Measurements from ENCODE around the gene HDAC7.

The HDAC7 gene

GRCh38 chr12:47858511-47859266, 39.0 kb upstream of the HDAC7 start:
- TF ChIP-seq, protein P1, sequence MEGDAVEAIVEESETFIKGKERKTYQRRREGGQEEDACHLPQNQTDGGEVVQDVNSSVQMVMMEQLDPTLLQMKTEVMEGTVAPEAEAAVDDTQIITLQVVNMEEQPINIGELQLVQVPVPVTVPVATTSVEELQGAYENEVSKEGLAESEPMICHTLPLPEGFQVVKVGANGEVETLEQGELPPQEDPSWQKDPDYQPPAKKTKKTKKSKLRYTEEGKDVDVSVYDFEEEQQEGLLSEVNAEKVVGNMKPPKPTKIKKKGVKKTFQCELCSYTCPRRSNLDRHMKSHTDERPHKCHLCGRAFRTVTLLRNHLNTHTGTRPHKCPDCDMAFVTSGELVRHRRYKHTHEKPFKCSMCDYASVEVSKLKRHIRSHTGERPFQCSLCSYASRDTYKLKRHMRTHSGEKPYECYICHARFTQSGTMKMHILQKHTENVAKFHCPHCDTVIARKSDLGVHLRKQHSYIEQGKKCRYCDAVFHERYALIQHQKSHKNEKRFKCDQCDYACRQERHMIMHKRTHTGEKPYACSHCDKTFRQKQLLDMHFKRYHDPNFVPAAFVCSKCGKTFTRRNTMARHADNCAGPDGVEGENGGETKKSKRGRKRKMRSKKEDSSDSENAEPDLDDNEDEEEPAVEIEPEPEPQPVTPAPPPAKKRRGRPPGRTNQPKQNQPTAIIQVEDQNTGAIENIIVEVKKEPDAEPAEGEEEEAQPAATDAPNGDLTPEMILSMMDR (IDR thresholded peaks at IDR 0.05; ENCODE audit: insufficient read depth, low read length, missing control alignments): no peak
- ChIA-PET CTCF (interaction anchor here (1.3 kb wide), 1 partner anchor 11 kb away, joined by 3 read pairs; no protein-coding TSS in a partner anchor), POLR2A (no interaction called here)
- DNase-seq (ENCODE audit: low read depth, low spot score): no peak
- no peak overlapping the region for H3K4me3 ChIP-seq (ENCODE audit: low read depth, low read length)

DNA sequence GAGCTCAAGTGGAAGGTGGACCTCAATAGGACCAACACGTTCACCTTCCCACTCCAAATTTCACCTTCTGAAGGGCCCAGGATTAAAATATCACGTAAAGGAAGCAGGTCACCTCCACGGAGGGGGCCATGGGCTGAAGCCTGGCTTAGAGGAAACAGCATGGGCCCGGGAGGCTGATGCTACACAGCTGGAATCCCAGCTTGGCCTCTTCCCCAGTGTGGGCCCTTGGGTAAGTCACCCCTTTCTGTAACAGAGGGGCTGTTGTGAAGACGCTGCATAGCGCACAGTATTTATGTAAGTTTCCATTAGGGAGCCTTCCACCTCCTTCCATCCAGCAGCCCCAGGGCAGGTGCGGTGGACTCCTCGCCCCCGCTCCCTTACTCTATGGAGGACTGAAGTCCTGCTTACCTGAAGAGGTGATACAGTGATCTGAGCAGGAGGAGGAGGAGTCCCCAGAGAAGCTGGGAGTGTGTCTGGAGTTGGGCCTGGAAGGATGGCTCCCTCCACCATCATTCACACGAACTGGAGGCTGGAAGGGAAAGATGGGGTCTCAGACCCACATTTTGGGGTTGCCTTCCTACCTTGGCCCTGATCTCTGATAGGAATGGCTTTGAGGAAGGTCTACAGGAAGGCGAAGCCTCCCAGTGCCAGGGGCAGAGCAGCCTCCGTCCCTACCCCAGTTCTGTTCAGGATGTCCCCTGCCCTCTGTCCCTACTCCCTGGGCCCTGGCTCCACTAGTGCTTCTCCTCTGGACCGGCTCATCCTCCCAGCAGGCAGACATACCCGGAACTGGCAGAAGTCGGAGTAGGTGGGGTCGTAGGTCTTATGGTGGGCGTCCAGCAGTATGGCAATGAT, 37.2 kb upstream of the HDAC7 start:
- H3K4me3 ChIP-seq (ENCODE audit: low read depth, low read length): no peak overlapping the region
- no peak for DNase-seq (ENCODE audit: low read depth, low spot score)
- TF ChIP-seq, protein P1 (IDR thresholded peaks at IDR 0.05; ENCODE audit: insufficient read depth, low read length, missing control alignments): no peak
- ChIA-PET CTCF (interaction anchor here (1.2 to 1.5 kb wide), 3 partner anchors 10 to 761 kb away, joined by 3 to 6 read pairs (median 3); partner anchors contain the start of gene VDR), POLR2A (no interaction called here)

DNA sequence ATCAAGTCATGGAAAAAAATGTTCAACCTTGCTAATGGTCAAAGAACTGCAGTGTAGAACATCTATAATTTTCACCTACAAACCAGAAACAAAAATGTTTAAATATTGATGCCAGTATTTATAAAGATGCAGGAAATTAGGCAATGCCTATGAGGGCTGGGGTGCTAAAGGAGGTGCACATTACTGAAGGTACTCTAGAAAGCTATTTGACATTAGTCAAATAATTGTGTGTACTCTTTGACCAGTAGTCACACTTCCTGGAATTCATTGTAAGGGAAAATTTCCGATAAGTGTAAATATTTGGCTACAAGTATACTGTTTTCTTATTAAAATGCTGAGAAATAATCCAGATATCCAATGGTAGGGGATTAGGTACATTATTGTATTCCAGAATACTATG, 36.4 kb upstream of the HDAC7 start:
- CTCF ChIA-PET: interaction anchor here (1.2 to 2.1 kb wide), 3 partner anchors 9 to 49 kb away, joined by 3 to 10 read pairs (median 6); partner anchors contain the start of gene VDR
- TF ChIP-seq, protein P1 (IDR thresholded peaks at IDR 0.05; ENCODE audit: insufficient read depth, low read length, missing control alignments): no peak
- DNase-seq (ENCODE audit: low read depth, low spot score): no peak

DNA sequence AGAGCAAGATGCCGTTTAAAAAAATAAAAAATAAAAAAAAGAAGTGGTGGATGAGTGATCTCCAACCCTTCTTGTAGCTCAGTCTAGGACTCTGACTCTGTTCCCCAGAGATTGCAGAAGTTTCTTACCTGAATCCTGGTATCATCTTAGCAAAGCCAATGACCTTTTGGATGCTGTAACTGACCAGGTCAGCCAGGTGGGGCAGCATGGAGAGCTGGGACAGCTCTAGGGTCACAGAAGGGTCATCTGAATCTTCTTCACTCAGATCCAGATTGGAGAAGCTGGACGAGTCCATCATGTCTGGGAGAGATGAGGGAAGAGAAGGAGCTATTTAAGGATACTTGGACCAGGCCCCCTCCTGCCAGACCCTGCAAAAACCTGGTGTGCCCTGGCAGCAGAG, 35.8 kb upstream of the HDAC7 start:
- no peak for DNase-seq (ENCODE audit: low read depth, low spot score)
- ChIA-PET POLR2A (no interaction called here), CTCF (interaction anchor here (1.2 to 2.1 kb wide), 4 partner anchors 8 to 50 kb away, joined by 3 to 10 read pairs (median 5); partner anchors contain the start of gene VDR)
- no peak overlapping the region for H3K4me3 ChIP-seq (ENCODE audit: low read depth, low read length)
- TF ChIP-seq, protein P1 (IDR thresholded peaks at IDR 0.05; ENCODE audit: insufficient read depth, low read length, missing control alignments): no peak

More for the DNA sequence above, 36.4 kb upstream of the HDAC7 start:
- POLR2A ChIA-PET: no interaction called here
- H3K4me3 ChIP-seq (ENCODE audit: low read depth, low read length): no peak overlapping the region

- POLR2A ChIA-PET: no interaction called here
- TF ChIP-seq, protein P1 (IDR thresholded peaks at IDR 0.05; ENCODE audit: insufficient read depth, low read length, missing control alignments): no peak
- no peak overlapping the region for H3K4me3 ChIP-seq (ENCODE audit: low read depth, low read length)
- DNase-seq (ENCODE audit: low read depth, low spot score): no peak
- CTCF ChIA-PET: interaction anchor here (1.6 to 2.1 kb wide), 2 partner anchors 12 to 16 kb away, joined by 4 to 10 read pairs; no protein-coding TSS in a partner anchor
Observed at GRCh38 chr12:47854531-47854930, 34.8 kb upstream of the HDAC7 start.
